Neuronal stem cell (in vitro differentiated cells): ENCODE data around the gene ATP5MC2. TPM values are rescaled to one million over a fixed set of nuclear protein-coding genes. Genes with fewer than 3 reads are reported as not detected.
A peak's percentile ranks its signal among the peaks of the same experiment; 100 is the strongest.

ENCODE experiments used
- DNase-seq: peaks from one replicate; pipeline ENCODE4 v3.0.0-alpha.2; 2013; ENCODE audit warnings: low spot score
- H2AFZ ChIP-seq: one replicate; pipeline ENCODE4 v1.6.1; 2013; ENCODE audit warnings: mild to moderate bottlenecking, low read length, inconsistent platforms
- H2AK5ac ChIP-seq: 2 replicates; pipeline ENCODE4 v1.6.1; 2013; ENCODE audit warnings: low read depth, mild to moderate bottlenecking, inconsistent platforms, low read length, moderate library complexity, mixed read lengths
- H2BK120ac ChIP-seq: 2 replicates; pipeline ENCODE4 v1.6.1; 2013; ENCODE audit warnings: low read depth, mild to moderate bottlenecking, inconsistent platforms, low read length, moderate library complexity, mixed read lengths
- H2BK12ac ChIP-seq: one replicate; pipeline ENCODE4 v1.6.1; 2013; ENCODE audit warnings: low read length, inconsistent platforms
- H2BK15ac ChIP-seq: 2 replicates; pipeline ENCODE4 v1.6.1; 2013; ENCODE audit warnings: mild to moderate bottlenecking, low read length, inconsistent platforms, mixed read lengths
- H2BK5ac ChIP-seq: one replicate; pipeline ENCODE4 v1.6.1; 2013; ENCODE audit warnings: inconsistent platforms, mild to moderate bottlenecking, low read length, moderate library complexity
- H3K14ac ChIP-seq: one replicate; pipeline ENCODE4 v1.6.1; 2013; ENCODE audit warnings: low read length, inconsistent platforms
- H3K18ac ChIP-seq: 2 replicates; pipeline ENCODE4 v1.6.1; 2013; ENCODE audit warnings: low read length, inconsistent platforms
- H3K23ac ChIP-seq: 2 replicates; pipeline ENCODE4 v1.6.1; 2013; ENCODE audit warnings: low read depth, mild to moderate bottlenecking, mixed read lengths, low read length, inconsistent platforms; ENCODE audit not compliant: poor library complexity
- H3K27ac ChIP-seq: replicated peaks from 3 replicates; pipeline ENCODE4 v1.5.1; 2013; ENCODE audit warnings: low read length, inconsistent platforms
- H3K27me3 ChIP-seq, 3 experiments: 2 replicates each; pipeline ENCODE4 v1.6.1; 2013; ENCODE audit warnings: low read length in 3 of 3, mild to moderate bottlenecking in 2 of 3, inconsistent platforms in 1 of 3, low read depth in 1 of 3, mixed read lengths in 1 of 3, moderate library complexity in 1 of 3; ENCODE audit not compliant: control insufficient read depth in 3 of 3, insufficient read depth in 3 of 3
- H3K36me3 ChIP-seq, 2 donors: replicated peaks in 1 of 2; 2 replicates each; pipeline ENCODE4 v1.6.1; 2013; ENCODE audit warnings: low read length in 2 of 2; ENCODE audit not compliant: control insufficient read depth in 2 of 2, insufficient read depth in 2 of 2
- H3K4ac ChIP-seq: 2 replicates; pipeline ENCODE4 v1.6.1; 2013; ENCODE audit warnings: inconsistent platforms, mild to moderate bottlenecking, low read length, moderate library complexity
- H3K4me1 ChIP-seq, 2 donors: 1 replicate in 1 of 2; 2 replicates in 1 of 2; pipeline ENCODE4 v1.6.1; 2013; ENCODE audit warnings: low read length in 2 of 2, low read depth in 1 of 2; ENCODE audit not compliant: control insufficient read depth in 2 of 2, insufficient read depth in 1 of 2
- H3K4me2 ChIP-seq: one replicate; pipeline ENCODE4 v1.6.1; 2013; ENCODE audit warnings: mild to moderate bottlenecking, low read length, inconsistent platforms; ENCODE audit not compliant: insufficient read depth, poor library complexity, severe bottlenecking
- H3K4me3 ChIP-seq, 2 donors: 2 replicates each; pipeline ENCODE4 v1.5.1; 2013; ENCODE audit warnings: low read length in 2 of 2, mild to moderate bottlenecking in 2 of 2, inconsistent platforms in 1 of 2, moderate library complexity in 1 of 2
- H3K79me1 ChIP-seq: one replicate; pipeline ENCODE4 v1.6.1; 2013; ENCODE audit warnings: low read depth, mild to moderate bottlenecking, inconsistent platforms, low read length, moderate library complexity
- H3K9ac ChIP-seq: one replicate; pipeline ENCODE4 v1.6.1; 2013; ENCODE audit warnings: mild to moderate bottlenecking, low read depth, low read length, inconsistent platforms; ENCODE audit not compliant: poor library complexity
- H3K9me3 ChIP-seq, 2 donors: replicated peaks in 1 of 2; 2 replicates each; pipeline versions ENCODE3 to v1.6.1; 2013; ENCODE audit warnings: low read length in 2 of 2, mild to moderate bottlenecking in 2 of 2, inconsistent platforms in 1 of 2, low read depth in 1 of 2, mixed read lengths in 1 of 2, moderate library complexity in 1 of 2; ENCODE audit not compliant: control insufficient read depth in 2 of 2, insufficient read depth in 1 of 2
- H4K8ac ChIP-seq: one replicate; pipeline ENCODE4 v1.6.1; 2013; ENCODE audit warnings: low read depth, mild to moderate bottlenecking, inconsistent platforms, low read length, moderate library complexity
- H4K91ac ChIP-seq: one replicate; pipeline ENCODE4 v1.6.1; 2013; ENCODE audit warnings: low read length, low read depth, mild to moderate bottlenecking, inconsistent platforms; ENCODE audit not compliant: poor library complexity
- WGBS, 2 donors: extraction: QIAGEN DNeasy Blood & Tissue Kit; methylation state at CpG; one replicate each; pipeline ENCODE4 v1.1.7; 2013; ENCODE audit warnings: missing lambda C conversion rate in 2 of 2, mixed read lengths in 1 of 2; ENCODE audit not compliant: insufficient read length in 2 of 2, insufficient replicate concordance in 1 of 2; ENCODE audit errors: extremely low coverage in 2 of 2; 5-methylcytosine and 5-hydroxymethylcytosine counted together
- polyA plus RNA-seq, 2 experiments: library from polyadenylated mRNA; stranded (reverse); fragments of 200-250 nt; gene quantifications; one replicate each; pipeline ENCODE4 v1.2.3, GENCODE V29; 2013

ATP5MC2 gene
- 847 TPM for polyA plus RNA-seq (2013, experiment 1 of 2)
- polyA plus RNA-seq (2013, experiment 2 of 2) = 851 TPM

DNA sequence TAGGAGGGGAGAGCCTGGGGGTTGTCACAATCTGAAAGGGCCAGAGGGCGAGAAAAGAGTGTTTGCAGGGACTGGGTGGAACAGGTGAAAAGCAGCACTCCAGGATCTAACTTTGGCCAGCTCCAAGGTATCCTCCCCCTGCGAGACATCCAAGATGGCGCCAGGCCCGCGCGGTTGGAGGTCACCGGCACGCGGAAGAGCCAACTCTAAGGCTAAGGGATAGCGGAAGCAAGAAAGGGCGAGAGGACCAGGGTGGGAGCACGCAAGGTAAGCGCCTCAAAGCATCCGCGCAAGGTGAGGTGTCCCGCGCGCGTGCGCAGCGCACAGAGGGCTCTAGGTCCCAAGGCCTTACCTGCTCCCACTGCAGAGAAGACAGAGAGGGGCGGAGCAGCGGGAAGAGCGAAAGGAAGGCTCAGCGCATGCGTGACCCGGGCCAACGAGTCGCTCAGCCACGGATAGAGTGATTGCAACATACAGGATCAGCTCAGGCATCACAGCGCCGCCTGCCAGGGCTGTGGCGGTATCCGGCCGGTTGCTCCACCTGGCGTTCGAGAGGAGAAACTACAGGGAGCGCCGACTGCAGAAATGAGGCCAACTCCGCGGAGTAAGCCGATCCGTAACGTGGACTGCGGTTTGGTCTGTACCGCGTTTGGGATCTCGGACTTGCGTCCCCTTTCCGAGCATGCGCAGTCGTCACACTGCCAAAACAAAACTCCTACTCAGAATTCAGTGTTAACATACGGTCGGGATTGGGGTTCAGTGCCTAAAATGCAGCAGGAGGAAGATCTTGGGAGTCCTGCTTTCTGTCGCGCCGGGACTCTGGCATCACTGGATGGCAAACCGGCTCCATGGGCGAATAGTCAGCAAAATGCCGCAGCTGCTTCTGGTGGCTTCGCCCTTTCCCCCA lies at the start of gene ATP5MC2:
Gene ATP5MC2 (minus strand): TSS at position 383 of the 907 bp plus-strand sequence. CDS start 3,469 bp downstream, outside the sequence.
- peak within 1 kb of the TSS; percentile 26 for H2AK5ac ChIP-seq
- peak within 1 kb of the TSS; percentile 89 for H3K4me2 ChIP-seq
- no peaks in the 10 kb centered on the region for H3K27me3 ChIP-seq

GRCh38 chr12:53722450-53723041 lies 46.7 kb upstream of the ATP5MC2 start:
- H2BK12ac ChIP-seq = no peak overlapping the region
- no peaks in the 10 kb centered on the region for H3K79me1 ChIP-seq
- H2AK5ac ChIP-seq = no peak overlapping the region
- WGBS, 2 donors = no CpG with 5 or more reads among the region's 3 CpGs
- no peaks in the 10 kb centered on the region for H3K27me3 ChIP-seq
- H3K4me3 ChIP-seq = no peak overlapping the region
- peaks cover 0 to 2% of the 10 kb centered on the region in 2 donors for H3K36me3 ChIP-seq
- no peaks in the 10 kb centered on the region for H3K9me3 ChIP-seq
- H3K9ac ChIP-seq = peak overlapping the region; percentile 57
- no peak for DNase-seq
- no peak overlapping the region for H4K91ac ChIP-seq
- no peak overlapping the region for H2AFZ ChIP-seq
- no peak overlapping the region for H3K4me2 ChIP-seq
- H2BK120ac ChIP-seq = no peak overlapping the region
- H2BK5ac ChIP-seq = no peak overlapping the region
- H3K4ac ChIP-seq = no peak overlapping the region
- H2BK15ac ChIP-seq = no peak overlapping the region
- H3K18ac ChIP-seq = no peak overlapping the region
- peaks cover 0 to 4% of the 10 kb centered on the region in 2 donors for H3K4me1 ChIP-seq
- H3K23ac ChIP-seq = no peak overlapping the region
- no peak overlapping the region for H3K27ac ChIP-seq
- H4K8ac ChIP-seq = no peak overlapping the region
- no peak overlapping the region for H3K14ac ChIP-seq

More for the DNA sequence above, at the start of gene ATP5MC2:
- H2BK120ac ChIP-seq = peak within 1 kb of the TSS; percentile 6
- peak within 1 kb of the TSS; percentile 99 for H3K18ac ChIP-seq
- peak within 1 kb of the TSS; percentile 90 for H2AFZ ChIP-seq
- H4K91ac ChIP-seq = peak within 1 kb of the TSS; percentile 79
- H3K23ac ChIP-seq = peak within 1 kb of the TSS; percentile 86
- no CpG with 5 or more reads among the region's 61 CpGs for WGBS, 2 donors
- peak within 1 kb of the TSS; percentile 88 for H3K27ac ChIP-seq
- H3K4me1 ChIP-seq = peaks cover 2 to 20% of the 10 kb centered on the region in 2 donors
- peak within 1 kb of the TSS; percentile 83 for H4K8ac ChIP-seq
- H3K36me3 ChIP-seq = peaks cover 17 to 40% of the 10 kb centered on the region in 2 donors
- no peaks in the 10 kb centered on the region for H3K9me3 ChIP-seq
- no peak within 1 kb of the TSS for H2BK15ac ChIP-seq
- DNase-seq = peak; percentile 97
- peak within 1 kb of the TSS; percentile 74 to 88 for H3K4me3 ChIP-seq
- peak within 1 kb of the TSS; percentile 99 for H3K9ac ChIP-seq
- no peak within 1 kb of the TSS for H3K4ac ChIP-seq
- peak within 1 kb of the TSS; percentile 76 for H3K14ac ChIP-seq
- peaks cover 6% of the 10 kb centered on the region for H3K79me1 ChIP-seq
- H2BK5ac ChIP-seq = peak within 1 kb of the TSS; percentile 95
- no peak within 1 kb of the TSS for H2BK12ac ChIP-seq

GRCh38 chr12:53720946-53721345 lies 45.1 kb upstream of the ATP5MC2 start:
- Histone ChIP-seq H3K14ac (no peak overlapping the region), H3K9me3 (no peaks in the 10 kb centered on the region), H3K23ac (no peak overlapping the region), H3K79me1 (no peaks in the 10 kb centered on the region), H2BK5ac (no peak overlapping the region), H2AFZ (no peak overlapping the region), H3K27ac (no peak overlapping the region), H2BK120ac (no peak overlapping the region), H3K4me2 (no peak overlapping the region), H4K91ac (no peak overlapping the region), H4K8ac (no peak overlapping the region), H3K4me1 (peaks cover 0 to 1% of the 10 kb centered on the region in 2 donors), H3K4ac (no peak overlapping the region), H3K4me3 (no peak overlapping the region), H3K36me3 (peaks cover 0 to 2% of the 10 kb centered on the region in 2 donors), H3K9ac (no peak overlapping the region), H2BK12ac (no peak overlapping the region), H2AK5ac (no peak overlapping the region), H3K27me3 (no peaks in the 10 kb centered on the region), H2BK15ac (no peak overlapping the region), H3K18ac (no peak overlapping the region)
- WGBS, 2 donors = no CpG with 5 or more reads among the region's 1 CpG
- no peak for DNase-seq

DNA sequence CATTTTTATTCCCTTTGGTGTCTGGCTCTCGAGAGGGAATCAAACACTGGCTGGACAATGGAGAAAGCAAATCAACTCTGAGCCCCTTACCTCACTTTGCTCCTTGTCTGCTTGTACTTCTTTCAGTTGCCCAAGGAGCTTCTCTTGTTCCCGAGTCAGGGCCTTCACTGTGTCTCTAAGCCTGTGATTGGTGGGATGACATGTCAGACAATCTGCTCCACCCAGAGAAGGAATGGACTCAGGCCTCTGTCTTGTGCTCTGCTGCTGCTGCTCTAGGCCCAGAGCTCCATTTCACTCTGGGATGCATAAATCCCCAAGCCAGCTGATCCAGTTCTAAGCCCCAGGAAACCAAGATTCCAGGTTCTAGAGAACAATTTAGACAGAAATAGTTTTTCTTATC lies 43.8 kb upstream of the ATP5MC2 start:
- Histone ChIP-seq H3K9ac (no peak overlapping the region), H3K9me3 (no peaks in the 10 kb centered on the region), H4K8ac (no peak overlapping the region), H3K36me3 (peaks cover 0 to 2% of the 10 kb centered on the region in 2 donors), H3K4ac (no peak overlapping the region), H3K79me1 (no peaks in the 10 kb centered on the region), H3K27me3 (no peaks in the 10 kb centered on the region), H3K23ac (no peak overlapping the region), H4K91ac (no peak overlapping the region), H2AK5ac (no peak overlapping the region), H3K4me1 (peaks cover 0 to 1% of the 10 kb centered on the region in 2 donors), H3K18ac (no peak overlapping the region), H3K27ac (no peak overlapping the region), H2BK5ac (no peak overlapping the region), H2BK12ac (no peak overlapping the region), H2BK15ac (no peak overlapping the region), H3K14ac (no peak overlapping the region), H3K4me3 (no peak overlapping the region), H2BK120ac (no peak overlapping the region), H2AFZ (no peak overlapping the region), H3K4me2 (no peak overlapping the region)
- DNase-seq = no peak
- WGBS, 2 donors = no CpG with 5 or more reads among the region's 2 CpGs
